IPS-18a (cell line): ENCODE measurements around the gene GTF2IRD1.
"Not testable (repeated sequence)": the region's sequence is repeated elsewhere in the genome, so short reads cannot be mapped to it uniquely, and the experiment has no call there.

ENCODE experiments used
- H3K27ac ChIP-seq: one replicate; pipeline ENCODE4 v1.5.1; 2013; ENCODE audit warnings: low read length
- H3K27me3 ChIP-seq: one replicate; pipeline ENCODE4 v1.6.1; 2013; ENCODE audit warnings: mild to moderate bottlenecking, low read length; ENCODE audit not compliant: control insufficient read depth, insufficient read depth
- H3K36me3 ChIP-seq: one replicate; pipeline ENCODE4 v1.6.1; 2013; ENCODE audit warnings: low read depth, low read length; ENCODE audit not compliant: control insufficient read depth
- H3K4me1 ChIP-seq: one replicate; pipeline ENCODE4 v1.6.1; 2013; ENCODE audit warnings: low read depth, low read length; ENCODE audit not compliant: control insufficient read depth
- H3K4me3 ChIP-seq: one replicate; pipeline ENCODE4 v1.5.1; 2013; ENCODE audit warnings: low read length
- H3K9ac ChIP-seq: one replicate; pipeline ENCODE4 v1.6.1; 2013; ENCODE audit warnings: mild to moderate bottlenecking, low read length, moderate library complexity
- H3K9me3 ChIP-seq: one replicate; pipeline ENCODE4 v1.6.1; 2013; ENCODE audit warnings: low read depth, low read length; ENCODE audit not compliant: control insufficient read depth

GTF2IRD1 gene

DNA sequence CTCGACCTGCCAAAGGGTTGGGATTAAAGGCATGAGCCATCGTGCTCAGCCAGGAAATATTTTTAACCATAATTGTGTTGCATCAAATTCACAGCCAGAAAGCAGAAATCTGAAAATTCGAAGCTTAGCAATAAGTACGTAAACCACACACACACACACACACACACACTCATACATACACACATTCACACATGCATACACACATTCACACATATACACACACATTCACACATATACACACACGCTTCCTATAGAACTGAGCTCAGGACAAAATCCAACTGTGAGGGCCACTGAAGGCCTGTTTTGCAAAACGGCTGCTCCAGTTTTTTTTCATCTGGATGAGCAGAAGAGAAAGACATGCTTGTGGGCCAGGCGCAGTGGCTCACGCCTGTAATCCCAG is 178.8 kb downstream of the GTF2IRD1 start:
- Histone ChIP-seq H3K27ac (no peak overlapping the region), H3K36me3 (no peaks in the 10 kb centered on the region), H3K9me3 (no peaks in the 10 kb centered on the region), H3K27me3 (no peaks in the 10 kb centered on the region), H3K9ac (no peak overlapping the region), H3K4me1 (peaks cover 9% of the 10 kb centered on the region), H3K4me3 (no peak overlapping the region)

DNA sequence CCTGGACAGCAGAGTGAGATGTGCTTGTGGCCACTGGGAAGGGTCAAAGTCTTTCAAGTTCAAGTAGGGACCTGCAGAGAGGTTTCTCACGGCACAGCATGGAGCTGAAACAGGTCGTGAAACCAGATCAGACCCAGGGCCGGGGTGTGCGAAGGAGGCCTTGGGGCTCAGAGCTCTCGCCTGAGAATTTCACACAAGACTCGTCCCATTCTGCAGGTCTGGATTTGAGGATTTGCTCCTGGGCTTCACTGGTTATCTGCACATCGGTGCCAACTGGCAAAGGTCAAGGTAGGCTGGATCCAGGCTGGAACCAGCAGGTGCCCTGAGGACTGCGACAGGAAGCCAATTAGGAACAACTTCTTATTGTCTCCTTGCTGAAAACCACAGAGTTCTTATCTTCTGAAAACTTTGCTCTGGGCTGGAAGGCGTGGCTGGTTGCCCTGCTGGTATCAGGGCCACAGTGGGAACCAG is 179.8 kb downstream of the GTF2IRD1 start:
- no peaks in the 10 kb centered on the region for H3K36me3 ChIP-seq
- no peak overlapping the region for H3K9ac ChIP-seq
- H3K27me3 ChIP-seq, result no peaks in the 10 kb centered on the region
- no peaks in the 10 kb centered on the region for H3K9me3 ChIP-seq
- H3K27ac ChIP-seq, result no peak overlapping the region
- no peak overlapping the region for H3K4me3 ChIP-seq
- no peaks in the 10 kb centered on the region for H3K4me1 ChIP-seq

DNA sequence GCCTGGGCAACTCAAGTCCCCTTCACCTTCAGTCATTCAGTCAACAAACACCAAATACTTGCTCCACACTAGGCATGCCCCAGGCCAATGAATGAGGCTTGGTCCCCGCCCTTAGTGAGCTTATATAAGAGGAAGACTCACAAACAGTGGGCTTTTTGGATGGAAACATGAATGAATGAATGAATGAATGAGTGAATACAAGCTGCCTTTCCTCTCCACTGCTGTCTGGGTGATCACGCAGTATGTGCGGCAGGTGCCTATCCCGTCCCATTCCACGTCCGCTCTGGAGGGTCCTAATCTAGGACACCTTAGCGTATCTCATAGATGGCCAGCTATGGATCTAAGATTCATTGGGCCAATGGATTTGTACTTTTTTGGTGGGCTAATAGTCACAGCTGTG is 184.0 kb downstream of the GTF2IRD1 start:
- H3K4me3 ChIP-seq, result no peak overlapping the region
- no peak overlapping the region for H3K9ac ChIP-seq
- H3K36me3 ChIP-seq, result no peaks in the 10 kb centered on the region
- no peak overlapping the region for H3K27ac ChIP-seq
- H3K9me3 ChIP-seq, result no peaks in the 10 kb centered on the region
- no peaks in the 10 kb centered on the region for H3K27me3 ChIP-seq
- H3K4me1 ChIP-seq, result no peaks in the 10 kb centered on the region

DNA sequence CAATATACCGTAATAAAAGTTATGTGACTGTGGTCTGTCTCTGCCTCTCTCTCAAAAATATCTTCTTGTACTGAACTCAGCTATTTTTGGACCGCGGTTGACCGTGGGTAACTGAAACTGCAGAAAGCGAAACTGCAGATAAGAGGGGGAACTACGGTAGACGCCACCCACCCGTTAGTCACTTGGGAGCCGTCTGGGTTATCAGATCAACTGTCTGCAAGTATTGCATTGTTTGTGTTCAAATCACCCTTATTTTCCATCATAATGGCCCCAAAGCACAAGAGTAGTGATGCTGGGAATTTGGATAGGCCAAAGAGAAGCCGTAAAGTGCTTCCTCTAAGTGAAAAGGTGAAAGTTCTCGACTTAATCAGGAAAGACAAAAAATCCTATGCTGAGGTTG is 196.3 kb downstream of the GTF2IRD1 start:
- not testable (repeated sequence) for H3K27me3 ChIP-seq, H3K4me3 ChIP-seq, H3K9ac ChIP-seq, H3K9me3 ChIP-seq, H3K27ac ChIP-seq, H3K36me3 ChIP-seq
- peaks cover 13% of the 10 kb centered on the region for H3K4me1 ChIP-seq

DNA sequence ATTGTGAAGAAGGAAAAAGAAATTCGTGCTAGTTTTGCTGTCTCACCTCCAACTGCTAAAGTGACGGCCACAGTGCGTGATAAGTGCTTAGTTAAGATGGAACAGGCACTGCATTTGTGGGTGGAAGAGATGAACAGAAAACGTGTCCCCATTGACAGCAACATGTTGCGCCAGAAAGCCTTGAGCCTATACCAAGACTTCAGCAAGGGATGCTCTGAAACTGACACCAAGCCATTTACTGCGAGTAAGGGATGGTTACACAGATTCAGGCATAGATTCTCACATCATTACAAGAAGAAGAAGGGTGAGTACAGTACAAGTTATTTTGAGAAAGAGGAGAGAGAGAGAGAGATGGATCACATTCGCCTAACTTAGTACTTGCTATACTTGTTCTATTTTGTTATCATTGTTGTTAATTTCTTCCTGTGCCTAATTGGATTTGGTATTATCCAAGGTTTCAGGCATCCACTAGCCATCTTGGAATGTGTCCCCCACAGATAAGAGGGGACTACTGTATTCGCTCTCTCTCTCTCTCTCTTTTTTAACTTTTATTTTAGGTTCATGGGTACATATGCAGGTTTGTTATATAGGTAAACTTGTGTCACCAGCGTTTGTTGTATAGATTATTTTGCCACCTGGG is 196.9 kb downstream of the GTF2IRD1 start:
- H3K9me3 ChIP-seq, H3K27ac ChIP-seq, H3K9ac ChIP-seq: not testable (repeated sequence)

DNA sequence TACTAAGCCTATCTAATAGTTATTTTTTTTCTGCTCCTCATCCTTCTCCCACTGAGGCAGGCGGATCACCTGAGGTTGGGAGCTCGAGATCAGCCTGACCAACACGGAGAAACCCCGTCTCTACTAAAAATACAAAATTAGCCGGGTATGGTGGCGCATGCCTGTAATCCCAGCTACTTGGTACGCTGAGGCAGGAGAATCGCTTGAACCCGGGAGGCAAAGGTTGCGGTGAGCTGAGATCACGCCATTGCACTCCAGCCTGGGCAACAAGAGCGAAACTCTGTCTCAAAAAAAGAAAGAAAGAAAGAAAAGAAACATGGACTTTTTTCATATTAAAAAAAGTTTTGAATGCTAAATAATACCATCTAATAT is 197.4 kb downstream of the GTF2IRD1 start:
- not testable (repeated sequence) for H3K27ac ChIP-seq, H3K9me3 ChIP-seq, H3K4me3 ChIP-seq, H3K27me3 ChIP-seq, H3K36me3 ChIP-seq, H3K9ac ChIP-seq
- peaks cover 24% of the 10 kb centered on the region for H3K4me1 ChIP-seq

More for the DNA sequence above, 196.9 kb downstream of the GTF2IRD1 start:
- not testable (repeated sequence) for H3K27me3 ChIP-seq, H3K36me3 ChIP-seq, H3K4me3 ChIP-seq
- H3K4me1 ChIP-seq, result peaks cover 19% of the 10 kb centered on the region
